ENCODE results near the gene PTPRE. TPM values are rescaled to one million over a fixed set of nuclear protein-coding genes. Genes with fewer than 3 reads are reported as not detected.

Gene PTPRE
- total RNA-seq, 1 experiment from 2014 or later, result 12.3 TPM

DNA sequence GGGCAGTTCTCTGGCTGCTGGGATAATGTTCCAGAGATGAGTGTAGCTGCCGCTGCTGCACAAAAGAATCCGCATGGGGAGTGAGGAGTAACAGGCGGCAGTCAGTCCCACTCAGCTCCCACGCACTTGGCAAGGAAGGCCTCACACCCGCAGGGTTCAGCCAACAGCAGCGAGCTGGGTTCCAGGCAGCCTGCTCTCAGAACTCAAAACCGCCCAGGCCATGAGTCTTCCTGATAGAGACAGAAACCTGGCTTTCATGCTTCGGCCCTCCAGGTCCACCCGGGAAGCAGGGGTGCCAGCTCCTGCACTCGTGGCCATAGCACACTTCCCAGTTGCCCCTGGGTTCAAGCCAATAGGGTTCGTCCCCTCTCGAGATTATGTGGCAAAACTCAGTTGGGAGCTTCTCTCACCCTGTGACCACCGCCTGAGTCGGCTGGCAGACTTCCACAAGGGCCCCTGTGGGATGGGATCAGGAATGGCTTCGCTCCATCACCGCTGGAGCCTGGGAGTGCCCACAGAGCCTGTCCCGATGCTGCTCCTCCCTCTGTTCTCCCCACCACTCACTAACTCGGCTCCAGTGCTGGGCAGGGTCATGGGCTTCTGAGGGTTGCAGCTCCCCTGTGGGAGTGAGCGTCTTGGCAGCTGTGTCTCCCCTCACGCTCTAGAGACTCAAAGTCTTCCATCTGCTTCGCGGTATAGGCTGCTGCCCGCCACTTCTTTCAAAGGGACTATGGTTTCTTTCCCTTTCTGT, 34.7 kb upstream of the PTPRE start:
- BruUV-seq (replicated peaks), result no TSS peak
- Histone ChIP-seq H2AFZ (ENCODE audit: low read depth, low read length, poor library complexity, severe bottlenecking) (no peak overlapping the region), H3K36me3 (ENCODE audit: control insufficient read depth in 1 of 2, insufficient read depth in 2 of 2, low read length in 2 of 2) (no peaks in the 10 kb centered on the region), H3K4me2 (ENCODE audit: low read length) (no peak overlapping the region), H3K27ac (ENCODE audit: low read depth, low read length) (no peak overlapping the region), H3K9me3 (ENCODE audit: control insufficient read depth in 1 of 2, insufficient read depth in 1 of 2, low read depth in 1 of 2, low read length in 2 of 2) (peaks cover 6% of the 10 kb centered on the region in 2 experiments; a peak in 2 of 4 replicates), H3K79me2 (ENCODE audit: insufficient read depth, low read length) (no peaks in the 10 kb centered on the region), H3K4me3 (replicated peaks in 1 of 2; ENCODE audit: low read depth in 1 of 2, low read length in 2 of 2) (no peak overlapping the region), H4K20me1 (ENCODE audit: insufficient read depth) (no peaks in the 10 kb centered on the region), H3K27me3 (ENCODE audit: insufficient read depth, low read length) (peaks cover 15% of the 10 kb centered on the region; the same call in 1 of the 2 replicates), H3K9ac (ENCODE audit: low read length) (no peak overlapping the region), H3K9me2 (ENCODE audit: insufficient read depth) (no peaks in the 10 kb centered on the region), H3K4me1 (ENCODE audit: control insufficient read depth in 1 of 2, insufficient read depth in 2 of 2, low read length in 2 of 2) (no peaks in the 10 kb centered on the region)
- intact Hi-C loops (cut with micrococcal nuclease), result no loop called here
- RAD21 ChIA-PET (ENCODE audit: low non-redundant PET in 1 of 2, low total read pairs in 2 of 2, uncharacterized antibody in 2 of 2, unreplicated experiment in 2 of 2), result no interaction called here
- CTCF ChIA-PET, result no interaction called here
- POLR2A ChIA-PET, result no interaction called here
- ATAC-seq, result no peak
- no peak for DNase-seq (ENCODE audit: low read depth, low spot score)
- TF ChIP-seq CEBPB (IDR thresholded peaks at IDR 0.05; ENCODE audit: low read depth) (no peak), YY1 (IDR thresholded peaks at IDR 0.05; ENCODE audit: extremely low read depth, insufficient replicate concordance, low read depth, low read length) (no peak), SRF (IDR thresholded peaks at IDR 0.05; ENCODE audit: low read depth) (no peak), EZH2phosphoT487 (IDR thresholded peaks at IDR 0.05; ENCODE audit: borderline replicate concordance) (no peak), ELF1 (IDR thresholded peaks at IDR 0.05; ENCODE audit: borderline replicate concordance, low read depth) (no peak), EGR1 (IDR thresholded peaks at IDR 0.05; ENCODE audit: low read depth) (no peak), SIN3A (IDR thresholded peaks at IDR 0.05; ENCODE audit: low read depth) (no peak), JUND (IDR thresholded peaks at IDR 0.05) (no peak), POLR2AphosphoS5 (IDR thresholded peaks at IDR 0.05; ENCODE audit: low read depth, low read length) (no peak), POLR2A (IDR thresholded peaks at IDR 0.05; ENCODE audit: borderline replicate concordance, extremely low read depth, insufficient read depth, insufficient read length) (no peak), ZNF274 (IDR thresholded peaks at IDR 0.05; ENCODE audit: low read depth, low read length) (no peak), ZFX (IDR thresholded peaks at IDR 0.05) (no peak), FOSL1 (IDR thresholded peaks at IDR 0.05; ENCODE audit: low read depth) (no peak), SP1 (IDR thresholded peaks at IDR 0.05; ENCODE audit: low read depth) (no peak)
- TF ChIP-seq, protein P1, sequence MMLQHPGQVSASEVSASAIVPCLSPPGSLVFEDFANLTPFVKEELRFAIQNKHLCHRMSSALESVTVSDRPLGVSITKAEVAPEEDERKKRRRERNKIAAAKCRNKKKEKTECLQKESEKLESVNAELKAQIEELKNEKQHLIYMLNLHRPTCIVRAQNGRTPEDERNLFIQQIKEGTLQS (IDR thresholded peaks at IDR 0.05), result no peak
- TF ChIP-seq, protein P2, sequence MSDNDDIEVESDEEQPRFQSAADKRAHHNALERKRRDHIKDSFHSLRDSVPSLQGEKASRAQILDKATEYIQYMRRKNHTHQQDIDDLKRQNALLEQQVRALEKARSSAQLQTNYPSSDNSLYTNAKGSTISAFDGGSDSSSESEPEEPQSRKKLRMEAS (IDR thresholded peaks at IDR 0.05), result no peak
- TF ChIP-seq, protein P3, sequence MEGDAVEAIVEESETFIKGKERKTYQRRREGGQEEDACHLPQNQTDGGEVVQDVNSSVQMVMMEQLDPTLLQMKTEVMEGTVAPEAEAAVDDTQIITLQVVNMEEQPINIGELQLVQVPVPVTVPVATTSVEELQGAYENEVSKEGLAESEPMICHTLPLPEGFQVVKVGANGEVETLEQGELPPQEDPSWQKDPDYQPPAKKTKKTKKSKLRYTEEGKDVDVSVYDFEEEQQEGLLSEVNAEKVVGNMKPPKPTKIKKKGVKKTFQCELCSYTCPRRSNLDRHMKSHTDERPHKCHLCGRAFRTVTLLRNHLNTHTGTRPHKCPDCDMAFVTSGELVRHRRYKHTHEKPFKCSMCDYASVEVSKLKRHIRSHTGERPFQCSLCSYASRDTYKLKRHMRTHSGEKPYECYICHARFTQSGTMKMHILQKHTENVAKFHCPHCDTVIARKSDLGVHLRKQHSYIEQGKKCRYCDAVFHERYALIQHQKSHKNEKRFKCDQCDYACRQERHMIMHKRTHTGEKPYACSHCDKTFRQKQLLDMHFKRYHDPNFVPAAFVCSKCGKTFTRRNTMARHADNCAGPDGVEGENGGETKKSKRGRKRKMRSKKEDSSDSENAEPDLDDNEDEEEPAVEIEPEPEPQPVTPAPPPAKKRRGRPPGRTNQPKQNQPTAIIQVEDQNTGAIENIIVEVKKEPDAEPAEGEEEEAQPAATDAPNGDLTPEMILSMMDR (IDR thresholded peaks at IDR 0.05 in 2 of 3, conservative IDR thresholded peaks at IDR 0.05 in 1 of 3; ENCODE audit: borderline replicate concordance in 1 of 3, insufficient read depth in 1 of 3, low read depth in 2 of 3, low read length in 2 of 3), result no peak
- TF ChIP-seq, protein P4, sequence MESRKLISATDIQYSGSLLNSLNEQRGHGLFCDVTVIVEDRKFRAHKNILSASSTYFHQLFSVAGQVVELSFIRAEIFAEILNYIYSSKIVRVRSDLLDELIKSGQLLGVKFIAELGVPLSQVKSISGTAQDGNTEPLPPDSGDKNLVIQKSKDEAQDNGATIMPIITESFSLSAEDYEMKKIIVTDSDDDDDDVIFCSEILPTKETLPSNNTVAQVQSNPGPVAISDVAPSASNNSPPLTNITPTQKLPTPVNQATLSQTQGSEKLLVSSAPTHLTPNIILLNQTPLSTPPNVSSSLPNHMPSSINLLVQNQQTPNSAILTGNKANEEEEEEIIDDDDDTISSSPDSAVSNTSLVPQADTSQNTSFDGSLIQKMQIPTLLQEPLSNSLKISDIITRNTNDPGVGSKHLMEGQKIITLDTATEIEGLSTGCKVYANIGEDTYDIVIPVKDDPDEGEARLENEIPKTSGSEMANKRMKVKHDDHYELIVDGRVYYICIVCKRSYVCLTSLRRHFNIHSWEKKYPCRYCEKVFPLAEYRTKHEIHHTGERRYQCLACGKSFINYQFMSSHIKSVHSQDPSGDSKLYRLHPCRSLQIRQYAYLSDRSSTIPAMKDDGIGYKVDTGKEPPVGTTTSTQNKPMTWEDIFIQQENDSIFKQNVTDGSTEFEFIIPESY (IDR thresholded peaks at IDR 0.05; ENCODE audit: extremely low read depth, insufficient replicate concordance, low read length), result no peak

All from HCT116 (cell line).